Globus pallidus (tissue), 1 donor: ENCODE measurements around the gene THOC2.
"Not testable (repeated sequence)": the region's sequence is repeated elsewhere in the genome, so short reads cannot be mapped to it uniquely, and the experiment has no call there.

Source experiments
- DNase-seq: peaks from one replicate; pipeline ENCODE4 v3.0.0-alpha.2; 2015; ENCODE audit warnings: low spot score

The THOC2 gene

GRCh38 chrX:123732670-123733363, at the start of gene THOC2:
TSS of gene THOC2 (minus strand) at chrX:123733052. CDS start at chrX:123733022, 30 bp downstream.
- peak; percentile 72 for DNase-seq

- DNase-seq, result not testable (repeated sequence)
Measured at GRCh38 chrX:123781786-123782185, 48.9 kb upstream of the THOC2 start.

- no peak for DNase-seq
Measured at GRCh38 chrX:123779908-123780396, 47.1 kb upstream of the THOC2 start.

GRCh38 chrX:123773258-123773988, 40.6 kb upstream of the THOC2 start:
- no peak for DNase-seq

- DNase-seq, result no peak
Measured at GRCh38 chrX:123771449-123772064, 38.7 kb upstream of the THOC2 start.

- peak; percentile 85 for DNase-seq
Measured at GRCh38 chrX:123764967-123765871, 32.4 kb upstream of the THOC2 start.

- not testable (repeated sequence) for DNase-seq
Measured at GRCh38 chrX:123759849-123760248, 27.0 kb upstream of the THOC2 start.

- DNase-seq, result not testable (repeated sequence)
Measured at GRCh38 chrX:123757794-123758193, 24.9 kb upstream of the THOC2 start.

GRCh38 chrX:123756320-123756719, 23.5 kb upstream of the THOC2 start:
- no peak for DNase-seq

- no peak for DNase-seq
Measured at GRCh38 chrX:123755107-123755506, 22.3 kb upstream of the THOC2 start.

- no peak for DNase-seq
Measured at GRCh38 chrX:123753656-123754350, 21.0 kb upstream of the THOC2 start.

- no peak for DNase-seq
Measured at GRCh38 chrX:123749643-123750042, 16.8 kb upstream of the THOC2 start.

GRCh38 chrX:123745511-123745910, 12.7 kb upstream of the THOC2 start:
- DNase-seq, result no peak

- DNase-seq, result no peak
Measured at GRCh38 chrX:123743312-123743711, 10.5 kb upstream of the THOC2 start.

GRCh38 chrX:123742440-123742839, 9.6 kb upstream of the THOC2 start:
- no peak for DNase-seq

GRCh38 chrX:123740536-123740935, 7.7 kb upstream of the THOC2 start:
- no peak for DNase-seq

- DNase-seq, result no peak
Measured at GRCh38 chrX:123740006-123740405, 7.2 kb upstream of the THOC2 start.

- DNase-seq, result no peak
Measured at GRCh38 chrX:123739474-123739873, 6.6 kb upstream of the THOC2 start.

GRCh38 chrX:123738378-123738940, 5.6 kb upstream of the THOC2 start:
- no peak for DNase-seq

- no peak for DNase-seq
Measured at GRCh38 chrX:123736333-123736921, 3.6 kb upstream of the THOC2 start.
